Adrenal gland (tissue), 12 donors: ENCODE results near the gene SRPRB. TPM values are rescaled to one million over a fixed set of nuclear protein-coding genes. Genes with fewer than 3 reads are reported as not detected.

Experiments
- DNase-seq, 7 donors: peaks; one replicate each; pipeline ENCODE4 v3.0.0-alpha.2; 2019 to 2020
- H3K27ac ChIP-seq, 5 donors: fragments of 200-600 bp; sonication (generic) in 4 of 5; 1 replicate in 3 of 5; 2 replicates in 2 of 5; pipeline versions ENCODE4 v1.5.1 to v1.8.0; 2016 to 2020; ENCODE audit warnings: mild to moderate bottlenecking in 1 of 5
- H3K27me3 ChIP-seq: fragments of 200-600 bp; 2 replicates; pipeline ENCODE4 v1.8.0; 2021
- H3K36me3 ChIP-seq, 2 donors: fragments of 200-600 bp; replicated peaks in 1 of 2; 1 replicate in 1 of 2; 2 replicates in 1 of 2; pipeline versions ENCODE4 v1.5.1 to v1.8.0; 2018 to 2022
- H3K4me1 ChIP-seq, 2 donors: fragments of 200-600 bp; replicated peaks in 1 of 2; 1 replicate in 1 of 2; 2 replicates in 1 of 2; pipeline versions ENCODE4 v1.5.1 to v1.8.0; 2018 to 2021
- H3K4me3 ChIP-seq, 4 donors: fragments of 200-600 bp; sonication (generic) in 3 of 4; one replicate each; pipeline ENCODE4 v1.5.1; 2016 to 2018
- H3K9me3 ChIP-seq, 3 donors: fragments of 200-600 bp; sonication (generic) in 1 of 3; replicated peaks in 1 of 3; 1 replicate in 2 of 3; 2 replicates in 1 of 3; pipeline versions ENCODE4 v1.5.1 to v1.8.0; 2016 to 2021
- POLR2A ChIP-seq, 2 donors: fragments of 450-650 bp; IDR thresholded peaks; one replicate each; pipeline ENCODE4 v1.6.1; 2017; ENCODE audit warnings: antibody characterized with exemption in 2 of 2, mild to moderate bottlenecking in 2 of 2, moderate library complexity in 1 of 2
- WGBS, 4 donors: extraction: QIAGEN DNeasy Blood & Tissue Kit in 2 of 4; methylation state at CpG; one replicate each; pipeline versions ENCODE4 v1.1.5 to v1.1.7; 2013 to 2017; 5-methylcytosine and 5-hydroxymethylcytosine counted together
- intact Hi-C, 2 donors: fragments of 100-400 bp; cut with DNase I; formaldehyde crosslinking; loops; one replicate each; pipeline versions ENCODE4 v1.14.1 to v1.15.0; 2022 to 2023
- polyA plus RNA-seq, 3 donors: library from polyadenylated mRNA; stranded (reverse); fragments of 200-250 nt in 2 of 3; fragments of 350-450 nt in 1 of 3; fragmentation: Illumina TruSeq in 1 of 3; extraction: RNeasy Lipid Tissue Mini Kit (QIAGEN cat#74804) in 1 of 3; gene quantifications; one replicate each; pipeline ENCODE4 v1.2.3, GENCODE V29; 2013 to 2014
- total RNA-seq, 9 donors: library from RNA; depleted of rRNA in 4 of 9; stranded (reverse); fragments of >200 nt in 4 of 9; fragments of 120-200 nt in 1 of 9; fragmentation: NEBNext Ultra II Directional in 1 of 9; extraction: Animal tissue kit (Norgen Biotek cat#: 25700) in 1 of 9; gene quantifications; one replicate each; pipeline versions ENCODE4 v1.1.0 to v1.2.4, GENCODE V29; 2013 to 2023
- TF ChIP-seq, protein P1 (sequence below), 6 experiments: fragments of 450-650 bp in 4 of 6; fragments of 200-600 bp in 2 of 6; sonication (generic) in 1 of 6; IDR thresholded peaks; 1 replicate in 5 of 6; 2 replicates in 1 of 6; pipeline versions ENCODE4 v1.5.1 to v1.8.0; 2016 to 2021; ENCODE audit warnings: antibody characterized with exemption in 6 of 6, mild to moderate bottlenecking in 2 of 6, moderate library complexity in 1 of 6
- donor health status: healthy with polysubstance abuse.
- donor health status: Bipolar disorder and iron deficiency.
- donor health status: DM: yes; HTN: yes; CAD: no.
- donor health status: DM: no; HTN: no; CAD: no.
- donor health status: DM: no; HTN: no; CAD: no.
- donor health status: DM: yes; HTN: yes; CAD: no.

SRPRB gene
- total and polyA plus RNA-seq, 12 donors: 13.0 to 177 (median 48.7) TPM

GRCh38 chr3:133767607-133768006, 38.0 kb upstream of the SRPRB start:
- no peaks in the 10 kb centered on the region for H3K9me3 ChIP-seq
- TF ChIP-seq POLR2A (IDR thresholded peaks at IDR 0.05): no peak
- TF ChIP-seq, protein P1, sequence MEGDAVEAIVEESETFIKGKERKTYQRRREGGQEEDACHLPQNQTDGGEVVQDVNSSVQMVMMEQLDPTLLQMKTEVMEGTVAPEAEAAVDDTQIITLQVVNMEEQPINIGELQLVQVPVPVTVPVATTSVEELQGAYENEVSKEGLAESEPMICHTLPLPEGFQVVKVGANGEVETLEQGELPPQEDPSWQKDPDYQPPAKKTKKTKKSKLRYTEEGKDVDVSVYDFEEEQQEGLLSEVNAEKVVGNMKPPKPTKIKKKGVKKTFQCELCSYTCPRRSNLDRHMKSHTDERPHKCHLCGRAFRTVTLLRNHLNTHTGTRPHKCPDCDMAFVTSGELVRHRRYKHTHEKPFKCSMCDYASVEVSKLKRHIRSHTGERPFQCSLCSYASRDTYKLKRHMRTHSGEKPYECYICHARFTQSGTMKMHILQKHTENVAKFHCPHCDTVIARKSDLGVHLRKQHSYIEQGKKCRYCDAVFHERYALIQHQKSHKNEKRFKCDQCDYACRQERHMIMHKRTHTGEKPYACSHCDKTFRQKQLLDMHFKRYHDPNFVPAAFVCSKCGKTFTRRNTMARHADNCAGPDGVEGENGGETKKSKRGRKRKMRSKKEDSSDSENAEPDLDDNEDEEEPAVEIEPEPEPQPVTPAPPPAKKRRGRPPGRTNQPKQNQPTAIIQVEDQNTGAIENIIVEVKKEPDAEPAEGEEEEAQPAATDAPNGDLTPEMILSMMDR (IDR thresholded peaks at IDR 0.05): no peak
- H3K27ac ChIP-seq: no peak overlapping the region
- H3K27me3 ChIP-seq: no peaks in the 10 kb centered on the region
- intact Hi-C loops: no loop called here
- WGBS, 4 donors: 72 to 85% (median 83%) methylated on average over 1 of the region's 1 CpG
- DNase-seq: no peak
- no peaks in the 10 kb centered on the region for H3K36me3 ChIP-seq
- no peak overlapping the region for H3K4me3 ChIP-seq
- no peaks in the 10 kb centered on the region for H3K4me1 ChIP-seq

DNA sequence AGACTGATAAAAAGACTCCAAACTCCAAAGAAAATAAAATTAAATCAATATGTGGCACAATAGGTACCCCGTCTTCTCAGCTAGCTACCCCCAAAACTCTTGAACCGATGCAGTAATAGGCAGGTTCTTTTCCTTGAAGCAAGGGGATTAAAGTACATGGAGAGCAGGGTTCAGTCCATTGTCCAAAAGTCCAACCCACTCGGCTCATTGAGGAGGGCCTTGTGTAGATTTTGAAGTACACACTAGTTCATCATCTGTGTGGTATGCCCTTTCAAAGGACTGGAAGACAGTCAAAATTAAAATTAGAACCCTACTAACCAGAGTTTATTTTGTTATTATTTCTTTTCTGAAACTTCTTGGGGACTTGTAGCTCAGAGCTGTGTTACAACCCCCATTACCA, 36.1 kb upstream of the SRPRB start:
- intact Hi-C loops: no loop called here
- WGBS, 4 donors: 73 to 93% (median 87%) methylated on average over 3 of the region's 3 CpGs
- no peak overlapping the region for H3K4me3 ChIP-seq
- H3K36me3 ChIP-seq: no peaks in the 10 kb centered on the region
- TF ChIP-seq POLR2A (IDR thresholded peaks at IDR 0.05): no peak
- TF ChIP-seq, protein P1 (IDR thresholded peaks at IDR 0.05): no peak
- no peak for DNase-seq
- H3K4me1 ChIP-seq: no peaks in the 10 kb centered on the region
- H3K27ac ChIP-seq: no peak overlapping the region
- H3K9me3 ChIP-seq: no peaks in the 10 kb centered on the region
- no peaks in the 10 kb centered on the region for H3K27me3 ChIP-seq

DNA sequence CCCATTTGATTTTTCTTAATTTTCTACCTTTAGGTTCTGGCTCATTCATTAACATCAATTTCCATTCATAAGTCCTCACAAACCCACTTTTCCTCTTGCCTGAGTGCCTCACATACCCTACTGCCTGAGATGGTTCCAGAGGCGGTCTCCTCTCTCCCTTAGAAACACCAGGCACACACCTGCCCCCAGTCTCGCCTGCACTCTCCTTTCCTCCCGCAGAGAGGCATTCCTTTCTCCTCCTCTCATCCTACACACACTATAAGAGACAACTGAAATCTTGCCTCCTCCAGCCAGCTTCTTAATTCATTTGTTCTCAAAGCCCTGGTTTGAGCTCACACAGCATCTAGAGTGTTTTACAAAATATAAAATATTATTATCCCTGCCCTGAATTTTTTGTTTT, 31.9 kb upstream of the SRPRB start:
- intact Hi-C loops: no loop called here
- Histone ChIP-seq H3K27ac (no peak overlapping the region), H3K36me3 (no peaks in the 10 kb centered on the region), H3K4me1 (no peaks in the 10 kb centered on the region), H3K4me3 (no peak overlapping the region), H3K27me3 (no peaks in the 10 kb centered on the region), H3K9me3 (no peaks in the 10 kb centered on the region)
- TF ChIP-seq, protein P1 (IDR thresholded peaks at IDR 0.05): no peak
- no peak for TF ChIP-seq POLR2A (IDR thresholded peaks at IDR 0.05)
- no peak for DNase-seq
- 79 to 84% (median 82%) methylated on average over 3 of the region's 3 CpGs for WGBS, 4 donors

DNA sequence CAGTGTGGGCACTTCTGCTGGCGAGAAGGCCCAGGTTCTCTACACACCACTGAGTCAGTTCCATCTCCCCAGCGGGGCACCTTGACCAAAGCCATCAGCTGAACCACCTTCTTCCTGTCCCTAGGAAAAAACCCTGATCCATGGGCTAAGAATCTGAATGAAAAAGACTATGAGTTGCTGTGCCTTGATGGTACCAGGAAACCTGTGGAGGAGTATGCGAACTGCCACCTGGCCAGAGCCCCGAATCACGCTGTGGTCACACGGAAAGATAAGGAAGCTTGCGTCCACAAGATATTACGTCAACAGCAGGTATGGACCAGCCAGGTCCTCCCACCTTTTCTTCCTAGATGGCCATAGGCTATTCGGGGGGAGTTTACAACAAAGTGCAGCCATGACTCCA, 30.3 kb upstream of the SRPRB start:
- Histone ChIP-seq H3K4me1 (no peaks in the 10 kb centered on the region), H3K36me3 (no peaks in the 10 kb centered on the region), H3K9me3 (no peaks in the 10 kb centered on the region), H3K27me3 (no peaks in the 10 kb centered on the region), H3K4me3 (no peak overlapping the region), H3K27ac (no peak overlapping the region)
- intact Hi-C loops: no loop called here
- no peak for DNase-seq
- TF ChIP-seq, protein P1 (IDR thresholded peaks at IDR 0.05): no peak
- 88 to 91% (median 91%) methylated on average over 8 to 9 of the region's 9 CpGs for WGBS, 4 donors
